ENCODE results near the gene DDX24.

DNA sequence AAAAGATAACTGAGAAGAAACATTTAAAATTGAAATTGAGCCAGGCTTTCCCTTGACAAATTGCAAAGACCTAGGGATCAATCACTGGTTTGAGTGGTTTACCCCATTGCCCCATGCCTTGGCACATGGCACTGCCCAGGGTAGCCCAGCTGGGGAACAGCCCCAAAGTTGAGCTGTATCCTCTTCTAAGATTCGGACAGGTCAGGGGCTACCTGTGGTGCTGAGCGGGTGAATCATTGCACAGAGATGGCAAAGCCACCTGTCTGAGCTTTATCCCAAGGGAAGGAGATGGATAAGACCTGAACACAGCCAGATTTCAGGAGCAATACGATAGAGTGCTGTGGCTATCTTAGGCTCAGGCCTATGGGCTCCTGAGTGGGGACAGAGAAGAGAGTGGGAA, 41.4 kb upstream of the DDX24 start:
- TF ChIP-seq CEBPB (IDR thresholded peaks at IDR 0.05), result no peak
- TF ChIP-seq TEAD4 (IDR thresholded peaks at IDR 0.05), result no peak
- TF ChIP-seq TAF1 (IDR thresholded peaks at IDR 0.05; ENCODE audit: low read depth), result no peak
- TF ChIP-seq, protein P1, sequence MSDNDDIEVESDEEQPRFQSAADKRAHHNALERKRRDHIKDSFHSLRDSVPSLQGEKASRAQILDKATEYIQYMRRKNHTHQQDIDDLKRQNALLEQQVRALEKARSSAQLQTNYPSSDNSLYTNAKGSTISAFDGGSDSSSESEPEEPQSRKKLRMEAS (IDR thresholded peaks at IDR 0.05), result no peak
- no peak for TF ChIP-seq YY1 (IDR thresholded peaks at IDR 0.05; ENCODE audit: low read depth)
- TF ChIP-seq RAD21 (IDR thresholded peaks at IDR 0.05; ENCODE audit: low read depth), result no peak
- TF ChIP-seq EP300 (IDR thresholded peaks at IDR 0.05; ENCODE audit: borderline replicate concordance), result no peak
- TF ChIP-seq CREB1 (IDR thresholded peaks at IDR 0.05; ENCODE audit: low read depth), result no peak
- no peak for TF ChIP-seq ZBTB7A (IDR thresholded peaks at IDR 0.05; ENCODE audit: low read depth)
- TF ChIP-seq, protein P2, sequence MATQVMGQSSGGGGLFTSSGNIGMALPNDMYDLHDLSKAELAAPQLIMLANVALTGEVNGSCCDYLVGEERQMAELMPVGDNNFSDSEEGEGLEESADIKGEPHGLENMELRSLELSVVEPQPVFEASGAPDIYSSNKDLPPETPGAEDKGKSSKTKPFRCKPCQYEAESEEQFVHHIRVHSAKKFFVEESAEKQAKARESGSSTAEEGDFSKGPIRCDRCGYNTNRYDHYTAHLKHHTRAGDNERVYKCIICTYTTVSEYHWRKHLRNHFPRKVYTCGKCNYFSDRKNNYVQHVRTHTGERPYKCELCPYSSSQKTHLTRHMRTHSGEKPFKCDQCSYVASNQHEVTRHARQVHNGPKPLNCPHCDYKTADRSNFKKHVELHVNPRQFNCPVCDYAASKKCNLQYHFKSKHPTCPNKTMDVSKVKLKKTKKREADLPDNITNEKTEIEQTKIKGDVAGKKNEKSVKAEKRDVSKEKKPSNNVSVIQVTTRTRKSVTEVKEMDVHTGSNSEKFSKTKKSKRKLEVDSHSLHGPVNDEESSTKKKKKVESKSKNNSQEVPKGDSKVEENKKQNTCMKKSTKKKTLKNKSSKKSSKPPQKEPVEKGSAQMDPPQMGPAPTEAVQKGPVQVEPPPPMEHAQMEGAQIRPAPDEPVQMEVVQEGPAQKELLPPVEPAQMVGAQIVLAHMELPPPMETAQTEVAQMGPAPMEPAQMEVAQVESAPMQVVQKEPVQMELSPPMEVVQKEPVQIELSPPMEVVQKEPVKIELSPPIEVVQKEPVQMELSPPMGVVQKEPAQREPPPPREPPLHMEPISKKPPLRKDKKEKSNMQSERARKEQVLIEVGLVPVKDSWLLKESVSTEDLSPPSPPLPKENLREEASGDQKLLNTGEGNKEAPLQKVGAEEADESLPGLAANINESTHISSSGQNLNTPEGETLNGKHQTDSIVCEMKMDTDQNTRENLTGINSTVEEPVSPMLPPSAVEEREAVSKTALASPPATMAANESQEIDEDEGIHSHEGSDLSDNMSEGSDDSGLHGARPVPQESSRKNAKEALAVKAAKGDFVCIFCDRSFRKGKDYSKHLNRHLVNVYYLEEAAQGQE (IDR thresholded peaks at IDR 0.05; ENCODE audit: low read depth), result no peak
- no peak for TF ChIP-seq EGR1 (IDR thresholded peaks at IDR 0.05)

Measured in Ishikawa (cell line).